Cardiac fibroblast (primary cell): Measurements from ENCODE around the gene CUEDC1.

Source experiments
- DNase-seq, 2 donors: peaks; one replicate each; pipeline versions ENCODE4 v3.0.0 to v3.0.0-alpha.2; 2010; ENCODE audit warnings: low read depth in 2 of 2
- H3K4me3 ChIP-seq, 2 donors: replicated peaks in 1 of 2; 1 replicate in 1 of 2; 2 replicates in 1 of 2; pipeline ENCODE4 v1.5.1; 2011; ENCODE audit warnings: low read depth in 2 of 2, low read length in 2 of 2, mild to moderate bottlenecking in 2 of 2, moderate library complexity in 1 of 2
- CTCF ChIP-seq: IDR thresholded peaks from one replicate; pipeline ENCODE4 v1.5.1; 2011; ENCODE audit warnings: low read depth, mild to moderate bottlenecking, low read length, inconsistent platforms

The CUEDC1 gene

GRCh38 chr17:57944908-57945307 is 10.3 kb downstream of the CUEDC1 start:
- H3K4me3 ChIP-seq, result no peak overlapping the region
- peak in 1 of 2 donors; percentile 46 for DNase-seq
- TF ChIP-seq CTCF, result no peak

- no peak for DNase-seq
- no peak overlapping the region for H3K4me3 ChIP-seq
- TF ChIP-seq CTCF, result no peak
Measured at GRCh38 chr17:57943645-57944044, 11.6 kb downstream of the CUEDC1 start.

GRCh38 chr17:57943140-57943539 is 12.1 kb downstream of the CUEDC1 start:
- peak in 1 of 2 donors; percentile 44 for DNase-seq
- TF ChIP-seq CTCF, result no peak
- no peak overlapping the region for H3K4me3 ChIP-seq

GRCh38 chr17:57941384-57942370 is 13.5 kb downstream of the CUEDC1 start:
- TF ChIP-seq CTCF, result no peak
- H3K4me3 ChIP-seq, result no peak overlapping the region

GRCh38 chr17:57940653-57941329 is 14.4 kb downstream of the CUEDC1 start:
- TF ChIP-seq CTCF, result no peak
- no peak for DNase-seq
- no peak overlapping the region for H3K4me3 ChIP-seq

More at GRCh38 chr17:57941384-57942370, 13.5 kb downstream of the CUEDC1 start:
- no peak for DNase-seq

- DNase-seq, result no peak
Measured at GRCh38 chr17:57940231-57940630, 15.0 kb downstream of the CUEDC1 start.

More at GRCh38 chr17:57940231-57940630, 15.0 kb downstream of the CUEDC1 start:
- no peak overlapping the region for H3K4me3 ChIP-seq
- TF ChIP-seq CTCF, result no peak
